Ovary (tissue), 9 donors: Measurements from ENCODE around the gene PRODH. TPM values are rescaled to one million over a fixed set of nuclear protein-coding genes. Genes with fewer than 3 reads are reported as not detected.

Experiments used
- DNase-seq, 5 donors: peaks; one replicate each; pipeline ENCODE4 v3.0.0-alpha.2; 2019 to 2020
- H3K27ac ChIP-seq, 2 donors: fragments of 200-600 bp; one replicate each; pipeline versions ENCODE4 v1.5.1 to v1.8.0; 2019 to 2022
- H3K27me3 ChIP-seq: fragments of 200-600 bp; one replicate; pipeline ENCODE4 v1.8.0; 2022
- H3K36me3 ChIP-seq: fragments of 200-600 bp; sonication (generic); one replicate; pipeline ENCODE4 v1.5.1; 2019
- H3K4me1 ChIP-seq: one replicate; pipeline ENCODE4 v1.8.1; 2013; ENCODE audit warnings: mild to moderate bottlenecking, moderate library complexity; ENCODE audit not compliant: insufficient read depth
- H3K4me3 ChIP-seq: fragments of 200-600 bp; sonication (generic); one replicate; pipeline ENCODE4 v1.5.1; 2017
- H3K9me3 ChIP-seq, 2 donors: fragments of 200-600 bp in 1 of 2; sonication (generic) in 1 of 2; one replicate each; pipeline versions ENCODE4 v1.5.1 to v1.8.1; 2013 to 2019; ENCODE audit warnings: mild to moderate bottlenecking in 1 of 2, moderate library complexity in 1 of 2
- CTCF ChIP-seq, 3 donors: fragments of 450-650 bp in 2 of 3; fragments of 200-600 bp in 1 of 3; IDR thresholded peaks; one replicate each; pipeline versions ENCODE4 v1.5.1 to v1.8.0; 2016 to 2022; ENCODE audit warnings: antibody characterized with exemption in 3 of 3, mild to moderate bottlenecking in 1 of 3
- EP300 ChIP-seq: sonication (generic); formaldehyde crosslinking; IDR thresholded peaks from one replicate; pipeline ENCODE4 v1.6.1; 2017; ENCODE audit warnings: antibody characterized with exemption
- POLR2A ChIP-seq: fragments of 450-650 bp; IDR thresholded peaks from one replicate; pipeline ENCODE4 v1.6.1; 2017; ENCODE audit warnings: antibody characterized with exemption, mild to moderate bottlenecking, moderate library complexity
- WGBS, 3 donors: extraction: QIAGEN DNeasy Blood & Tissue Kit in 1 of 3; methylation state at CpG; one replicate each; pipeline versions ENCODE4 v1.1.5 to v1.1.7; 2013 to 2017; 5-methylcytosine and 5-hydroxymethylcytosine counted together
- intact Hi-C, 4 donors: fragments of 100-400 bp; cut with DNase I; formaldehyde crosslinking; loops; one replicate each; pipeline versions ENCODE4 v1.11.0 to v1.15.1; 2022 to 2023
- polyA plus RNA-seq, 2 donors: library from polyadenylated mRNA; stranded (reverse); fragments of 200-250 nt in 1 of 2; fragments of 350-450 nt in 1 of 2; fragmentation: Illumina TruSeq in 1 of 2; extraction: RNeasy Lipid Tissue Mini Kit (QIAGEN cat#74804) in 1 of 2; gene quantifications; one replicate each; pipeline ENCODE4 v1.2.3, GENCODE V29; 2013 to 2014
- total RNA-seq, 7 donors: library from RNA; depleted of rRNA in 2 of 7; stranded (reverse); fragments of >200 nt in 2 of 7; fragmentation: NEBNext Ultra II Directional in 3 of 7; extraction: Animal tissue kit (Norgen Biotek cat#: 25700) in 3 of 7; gene quantifications; one replicate each; pipeline versions ENCODE4 v1.1.0 to v1.2.4, GENCODE V29; 2016 to 2023
- donor health status: DM: no; HTN: no; CAD: no; lungs with moderate emphysema.
- donor health status: DM: no; HTN: no; CAD: no.
- donor health status: Bipolar disorder and iron deficiency.
- donor health status: DM: yes; HTN: yes; CAD: no.
- donor health status: DM: no; HTN: no; CAD: no.
- donor health status: DM: yes; HTN: yes; CAD: no.

The PRODH gene
- total and polyA plus RNA-seq, 9 donors: 0.27 to 3.8 (median 0.73) TPM; not detected in 1

- Histone ChIP-seq H3K27ac (no peak overlapping the region), H3K9me3 (peaks cover 0 to 3% of the 10 kb centered on the region in 2 donors), H3K4me3 (no peak overlapping the region), H3K27me3 (no peaks in the 10 kb centered on the region), H3K4me1 (no peaks in the 10 kb centered on the region), H3K36me3 (no peaks in the 10 kb centered on the region)
- intact Hi-C loops: no loop called here
- no peak for DNase-seq
- TF ChIP-seq CTCF (IDR thresholded peaks at IDR 0.05) (no peak), POLR2A (no peak), EP300 (no peak)
Measured at GRCh38 chr22:18980829-18981228, 44.7 kb upstream of the PRODH start.

DNA sequence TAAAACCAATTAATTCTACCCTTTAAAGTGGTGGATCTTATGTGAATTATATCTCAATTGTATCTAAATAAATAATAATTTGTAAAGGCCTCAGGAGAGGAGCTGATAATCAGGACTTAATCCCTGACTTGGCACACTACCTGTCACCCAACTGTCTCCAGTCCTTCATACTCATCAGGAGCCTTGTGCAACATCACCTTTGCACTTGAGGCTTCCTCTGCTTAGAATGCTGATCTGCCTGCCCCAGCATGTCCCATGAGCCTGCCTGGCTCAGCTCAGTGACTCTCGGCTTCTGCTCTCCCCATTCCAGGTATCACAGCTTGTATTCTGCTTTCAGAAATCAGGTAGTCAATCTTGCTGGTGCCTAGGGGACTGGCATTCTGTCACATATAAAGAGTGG is 43.9 kb upstream of the PRODH start:
- TF ChIP-seq CTCF (IDR thresholded peaks at IDR 0.05) (no peak), EP300 (no peak), POLR2A (no peak)
- H3K4me1 ChIP-seq: no peaks in the 10 kb centered on the region
- H3K9me3 ChIP-seq: peaks cover 0 to 3% of the 10 kb centered on the region in 2 donors
- no peak for DNase-seq
- 84 to 100% (median 91%) methylated on average over 1 of the region's 1 CpG for WGBS, 3 donors
- H3K27me3 ChIP-seq: no peaks in the 10 kb centered on the region
- no peak overlapping the region for H3K4me3 ChIP-seq
- no peak overlapping the region for H3K27ac ChIP-seq
- intact Hi-C loops: no loop called here
- H3K36me3 ChIP-seq: no peaks in the 10 kb centered on the region

DNA sequence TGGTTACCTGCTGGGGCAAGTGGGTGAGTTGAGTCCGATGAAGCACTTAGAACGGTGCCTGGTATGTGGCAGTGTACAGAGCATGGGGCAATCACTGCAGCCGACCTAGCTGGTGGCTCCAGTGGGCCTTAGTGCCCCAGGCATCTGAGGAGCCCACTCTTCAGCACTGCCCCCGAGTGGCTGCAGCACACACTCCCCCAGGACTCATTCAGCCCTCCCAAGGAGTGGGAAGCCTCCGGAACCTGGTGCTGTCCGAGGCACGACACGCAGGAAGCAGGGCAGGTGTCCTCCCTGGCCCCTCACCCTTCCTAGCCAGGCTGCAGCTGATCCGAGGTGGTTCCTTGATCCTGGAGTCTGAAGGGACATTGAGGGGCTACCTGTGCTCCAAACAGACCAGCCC is 42.4 kb upstream of the PRODH start:
- WGBS, 3 donors: 82 to 92% (median 82%) methylated on average over 9 of the region's 9 CpGs
- DNase-seq: no peak
- no peak overlapping the region for H3K27ac ChIP-seq
- no peaks in the 10 kb centered on the region for H3K4me1 ChIP-seq
- TF ChIP-seq POLR2A (no peak), CTCF (IDR thresholded peaks at IDR 0.05) (no peak), EP300 (no peak)
- H3K27me3 ChIP-seq: no peaks in the 10 kb centered on the region
- intact Hi-C loops: no loop called here
- no peak overlapping the region for H3K4me3 ChIP-seq
- H3K9me3 ChIP-seq: peaks cover 0 to 3% of the 10 kb centered on the region in 2 donors
- no peaks in the 10 kb centered on the region for H3K36me3 ChIP-seq

GRCh38 chr22:18977824-18978425 is 41.8 kb upstream of the PRODH start:
- TF ChIP-seq POLR2A: no peak
- TF ChIP-seq EP300: no peak
- no peak for TF ChIP-seq CTCF (IDR thresholded peaks at IDR 0.05)
- intact Hi-C loops: no loop called here
- H3K4me3 ChIP-seq: no peak overlapping the region
- WGBS, 3 donors: 81 to 88% (median 87%) methylated on average over 9 of the region's 9 CpGs
- peaks cover 0 to 3% of the 10 kb centered on the region in 2 donors for H3K9me3 ChIP-seq
- no peak for DNase-seq
- no peaks in the 10 kb centered on the region for H3K4me1 ChIP-seq
- H3K27me3 ChIP-seq: no peaks in the 10 kb centered on the region
- no peaks in the 10 kb centered on the region for H3K36me3 ChIP-seq
- H3K27ac ChIP-seq: no peak overlapping the region
